GM10847 (cell line): Measurements from ENCODE around the gene SH3RF3.

ENCODE experiments used
- POLR2A ChIP-seq: IDR thresholded peaks from 2 replicates; pipeline ENCODE4 v1.6.1; 2011; ENCODE audit not compliant: insufficient read length; ENCODE audit errors: extremely low read depth

The SH3RF3 gene

GRCh38 chr2:109158237-109158636, 29.2 kb downstream of the SH3RF3 start:
- no peak for TF ChIP-seq POLR2A

GRCh38 chr2:109159096-109159495, 30.1 kb downstream of the SH3RF3 start:
- no peak for TF ChIP-seq POLR2A

DNA sequence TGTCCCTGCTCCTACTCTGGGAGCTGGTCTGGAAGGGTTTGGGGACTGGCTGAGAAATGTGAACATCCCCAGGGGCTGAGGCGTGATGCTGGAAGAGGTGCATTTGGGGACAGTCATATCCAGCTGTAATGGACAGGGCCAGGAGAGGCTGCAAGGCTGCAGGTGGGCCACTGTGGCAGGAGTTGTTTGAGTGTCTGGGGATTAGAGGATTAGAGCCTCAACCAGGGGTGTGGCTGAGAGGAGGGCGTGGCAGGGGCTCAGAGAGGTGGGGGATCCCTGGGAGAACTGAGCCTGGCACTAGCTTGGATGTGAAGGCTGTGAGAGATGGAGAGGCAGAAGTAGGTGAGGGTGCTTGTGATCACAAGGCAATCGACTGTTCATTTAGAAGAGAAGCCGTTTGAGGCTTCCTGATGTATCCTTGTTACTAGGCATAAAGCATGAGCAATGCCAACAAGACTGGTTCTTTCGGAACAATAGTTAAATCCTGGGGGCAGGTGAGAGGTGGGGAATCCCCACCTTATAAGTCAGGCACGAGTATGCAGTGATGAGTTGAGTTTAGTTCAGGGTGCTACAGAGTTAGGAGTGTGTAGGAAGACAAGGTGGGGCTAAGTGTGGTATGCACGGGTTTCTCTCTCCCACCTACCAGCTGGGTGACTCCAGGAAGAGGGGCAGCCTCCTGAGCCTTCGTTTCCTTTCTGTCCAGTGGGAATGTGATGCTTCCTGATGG, 31.9 kb downstream of the SH3RF3 start:
- no peak for TF ChIP-seq POLR2A

DNA sequence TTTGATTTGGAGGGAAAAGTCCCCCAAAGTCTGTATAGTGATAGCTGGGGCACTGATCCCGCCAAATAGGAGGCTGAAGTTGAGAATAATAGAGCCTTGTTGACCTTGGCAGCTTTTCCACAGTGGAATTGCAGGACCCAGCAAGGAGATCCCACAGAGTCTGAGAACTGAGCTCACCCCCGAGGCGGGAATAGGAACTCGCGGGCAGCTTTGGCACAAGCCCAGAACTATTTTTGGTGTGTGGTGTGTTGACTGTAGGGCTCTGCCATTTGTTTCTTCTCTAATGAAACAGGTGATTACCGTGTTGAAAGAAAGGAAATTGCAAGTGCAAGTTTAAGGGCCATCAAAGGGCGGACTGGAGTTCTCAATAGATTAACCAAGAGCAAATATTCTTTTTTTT, 34.0 kb downstream of the SH3RF3 start:
- TF ChIP-seq POLR2A: no peak

DNA sequence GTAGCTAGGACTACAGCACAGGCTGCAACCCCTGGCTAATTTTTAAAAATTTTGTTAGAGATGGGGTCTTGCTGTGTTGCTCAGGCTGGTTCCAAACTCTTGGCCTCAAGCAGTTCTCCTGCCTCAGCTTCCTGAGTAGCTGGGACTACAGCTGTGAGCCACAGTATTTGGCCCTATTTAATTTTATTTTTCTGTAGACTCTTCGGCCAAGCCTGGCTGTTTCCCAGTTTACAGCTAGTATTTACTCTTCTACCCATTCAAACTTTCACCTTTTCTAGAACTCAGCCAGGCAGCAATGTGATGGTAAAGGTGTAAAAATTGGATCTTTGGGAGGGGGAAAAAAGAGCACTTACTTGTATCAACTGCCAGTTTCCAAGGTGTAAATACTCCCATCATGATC, 35.3 kb downstream of the SH3RF3 start:
- TF ChIP-seq POLR2A: no peak

GRCh38 chr2:109164739-109165221, 35.8 kb downstream of the SH3RF3 start:
- TF ChIP-seq POLR2A: no peak

DNA sequence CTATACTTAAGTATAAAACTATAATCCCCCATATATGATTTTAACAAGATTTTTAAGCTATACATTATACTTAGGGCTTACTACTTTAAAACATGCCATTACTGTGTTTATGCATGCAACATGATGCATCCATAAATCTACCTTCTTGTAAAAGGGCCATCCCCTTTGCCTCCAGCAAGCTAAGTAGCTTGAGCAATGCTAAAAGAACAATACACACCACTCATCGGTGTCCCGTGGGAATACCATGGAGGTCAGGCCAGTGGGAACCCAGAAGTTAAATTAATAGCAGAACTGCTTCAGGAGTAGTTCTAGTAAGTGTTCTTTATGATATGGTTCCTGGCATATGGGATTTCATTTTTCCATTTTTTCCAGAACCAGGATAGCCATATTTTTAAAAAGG, 37.8 kb downstream of the SH3RF3 start:
- TF ChIP-seq POLR2A: no peak

DNA sequence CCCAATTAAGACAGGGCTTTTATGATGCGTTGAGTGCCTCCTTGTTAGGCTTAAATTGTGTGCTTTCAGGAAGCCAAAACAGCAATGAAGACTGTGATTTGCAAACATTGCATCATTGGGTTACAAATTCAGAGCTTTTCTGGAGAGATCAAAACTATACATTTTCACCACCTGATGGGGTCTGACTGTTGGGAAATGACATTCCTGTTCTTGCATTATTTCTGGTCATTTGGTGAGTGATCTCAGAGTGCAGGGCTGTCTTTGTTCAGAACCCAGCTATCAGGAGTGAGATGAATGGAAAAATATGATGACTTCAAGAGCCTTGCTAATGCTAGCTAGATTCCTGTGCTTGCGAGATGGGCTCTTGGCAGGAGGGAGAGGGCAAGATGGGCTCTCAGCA, 39.1 kb downstream of the SH3RF3 start:
- TF ChIP-seq POLR2A: no peak

DNA sequence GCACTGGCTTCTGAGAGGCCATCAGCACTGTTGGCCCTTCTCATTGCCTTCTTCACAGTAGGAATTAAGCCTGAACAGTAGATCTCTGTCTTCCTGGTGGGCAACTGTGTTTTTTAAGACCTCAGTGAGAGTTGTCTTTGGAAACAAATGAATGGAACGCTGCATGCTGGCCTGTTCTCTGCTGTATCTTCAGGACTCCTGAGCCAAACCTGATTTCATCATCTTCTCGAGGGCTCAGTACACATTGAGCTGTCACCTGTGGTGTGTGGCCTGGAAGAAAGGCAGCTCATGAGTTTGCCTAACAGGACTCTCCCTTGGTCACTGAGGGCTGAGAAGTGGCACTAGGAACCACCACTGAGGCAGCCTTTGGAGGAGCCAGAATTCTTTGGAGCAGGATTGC, 39.7 kb downstream of the SH3RF3 start:
- TF ChIP-seq POLR2A: no peak

GRCh38 chr2:109170645-109171044, 41.6 kb downstream of the SH3RF3 start:
- no peak for TF ChIP-seq POLR2A

- no peak for TF ChIP-seq POLR2A
Observed at GRCh38 chr2:109171444-109172334, 42.7 kb downstream of the SH3RF3 start.

GRCh38 chr2:109172556-109173105, 43.6 kb downstream of the SH3RF3 start:
- no peak for TF ChIP-seq POLR2A

- no peak for TF ChIP-seq POLR2A
Observed at GRCh38 chr2:109173311-109174171, 44.5 kb downstream of the SH3RF3 start.

GRCh38 chr2:109174214-109174613, 45.2 kb downstream of the SH3RF3 start:
- TF ChIP-seq POLR2A: no peak

DNA sequence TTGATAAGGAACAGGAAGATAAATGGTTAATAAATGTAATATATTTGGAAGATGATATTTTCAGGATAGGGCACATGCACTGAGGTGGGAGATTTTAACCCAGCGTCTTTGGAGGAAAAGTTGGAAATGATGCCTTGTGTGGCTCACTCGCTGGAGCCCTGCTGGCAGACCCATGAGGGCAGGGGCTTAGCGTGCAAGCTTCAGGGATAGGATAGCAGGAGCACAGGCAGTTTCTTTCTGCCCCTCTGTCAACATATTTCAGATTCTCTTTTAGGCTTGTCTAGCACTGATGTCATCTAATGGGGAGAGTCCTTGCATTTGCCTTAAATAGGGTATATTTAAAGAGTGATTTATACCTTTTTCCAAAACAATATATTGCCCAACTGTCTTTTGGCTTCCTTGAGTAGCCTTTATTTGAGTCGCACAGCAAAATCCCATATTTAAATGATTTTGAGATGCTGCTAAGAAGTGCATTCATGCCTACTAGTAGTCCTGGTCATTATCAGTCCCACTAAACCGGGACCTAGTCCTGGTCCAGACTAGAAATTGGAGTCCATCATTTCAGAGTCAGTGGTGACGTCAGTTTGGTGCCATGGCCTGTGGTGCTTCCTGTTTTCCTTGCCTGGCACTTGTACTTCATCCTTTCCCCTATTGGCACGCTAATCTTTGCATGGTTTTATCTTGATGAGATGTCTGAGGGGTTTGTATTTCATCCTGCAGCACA, 45.8 kb downstream of the SH3RF3 start:
- TF ChIP-seq POLR2A: no peak

DNA sequence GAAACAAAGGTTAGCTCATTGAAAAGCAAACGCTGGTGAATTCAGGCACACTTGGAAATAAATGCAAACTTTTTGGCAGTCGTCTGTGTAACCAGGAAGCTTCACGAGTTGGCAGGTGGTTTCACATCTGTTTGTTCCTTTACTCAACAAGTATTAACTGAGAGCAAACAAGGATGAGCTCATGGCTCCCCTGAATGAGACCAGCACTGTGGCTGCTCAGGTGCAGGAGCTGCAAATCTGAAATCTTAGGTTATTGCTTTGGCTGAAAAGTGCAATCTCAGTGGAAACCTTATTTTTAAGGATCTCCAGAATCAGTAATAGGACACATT, 46.3 kb downstream of the SH3RF3 start:
- no peak for TF ChIP-seq POLR2A
